SW 1271 (cell line): Measurements from ENCODE around the gene NTRK2.

Experiments
- DNase-seq, 2 experiments: peaks; one replicate each; lab custom pipeline; 2025; lab: John Stamatoyannopoulos, UW

The NTRK2 gene

DNA sequence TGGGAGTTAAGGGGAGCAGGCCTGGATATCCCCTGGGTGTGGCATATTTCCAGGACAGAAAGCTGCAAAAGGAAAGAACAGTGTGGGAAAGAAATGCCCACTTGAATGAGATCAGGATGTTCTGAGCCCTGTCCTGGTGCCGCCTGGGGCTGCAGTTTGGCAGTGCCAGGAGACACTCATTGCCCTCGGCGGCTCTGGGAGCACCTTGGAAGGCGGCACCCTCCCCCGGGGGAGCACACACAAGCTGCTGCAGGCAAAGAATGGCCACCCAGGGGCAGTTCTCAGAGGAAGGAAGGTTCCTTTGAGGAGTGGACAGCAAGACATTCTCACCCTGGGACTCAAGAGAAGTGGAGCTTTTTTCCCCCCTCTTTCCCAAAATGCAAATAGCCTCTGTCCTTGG is 305.3 kb downstream of the NTRK2 start:
- DNase-seq: no peak

DNA sequence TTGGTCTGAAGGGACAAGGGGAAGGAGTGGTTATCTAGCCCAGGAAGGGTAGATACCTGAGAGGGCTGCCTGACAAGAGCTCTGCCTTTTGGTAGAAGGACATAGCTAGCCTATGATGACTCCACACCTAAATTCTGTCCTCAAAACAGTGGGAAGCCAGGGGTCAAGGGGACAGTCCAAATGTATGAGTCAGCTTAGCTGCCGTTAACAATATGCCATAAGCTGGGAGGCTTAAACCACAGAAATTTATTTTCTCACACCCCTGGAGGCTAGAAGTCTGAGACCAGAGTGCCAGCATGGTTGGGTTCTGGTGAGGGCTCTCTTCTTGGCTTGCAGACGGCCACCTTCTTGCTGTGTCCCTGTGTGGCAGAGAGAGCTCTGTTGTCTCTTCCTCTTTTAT is 306.4 kb downstream of the NTRK2 start:
- no peak for DNase-seq

DNA sequence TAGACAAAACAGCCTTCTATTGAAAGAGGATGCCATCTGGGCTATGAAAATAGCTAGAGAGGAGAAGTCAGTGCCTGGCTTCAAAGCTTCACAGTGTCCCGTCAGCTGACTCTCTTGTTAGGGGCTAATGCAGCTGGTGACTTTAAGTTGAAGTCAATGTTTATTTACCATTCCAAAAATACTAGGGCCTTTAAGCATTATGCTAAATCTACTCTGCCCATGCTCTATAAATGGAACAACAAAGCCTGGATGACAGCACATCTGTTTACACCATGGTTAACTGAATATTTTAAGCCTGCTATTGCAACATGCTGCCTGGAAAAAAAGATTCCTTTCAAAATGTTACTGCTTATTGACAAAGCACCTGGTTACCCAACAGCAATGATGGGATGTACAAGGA is 309.1 kb downstream of the NTRK2 start:
- no peak for DNase-seq

DNA sequence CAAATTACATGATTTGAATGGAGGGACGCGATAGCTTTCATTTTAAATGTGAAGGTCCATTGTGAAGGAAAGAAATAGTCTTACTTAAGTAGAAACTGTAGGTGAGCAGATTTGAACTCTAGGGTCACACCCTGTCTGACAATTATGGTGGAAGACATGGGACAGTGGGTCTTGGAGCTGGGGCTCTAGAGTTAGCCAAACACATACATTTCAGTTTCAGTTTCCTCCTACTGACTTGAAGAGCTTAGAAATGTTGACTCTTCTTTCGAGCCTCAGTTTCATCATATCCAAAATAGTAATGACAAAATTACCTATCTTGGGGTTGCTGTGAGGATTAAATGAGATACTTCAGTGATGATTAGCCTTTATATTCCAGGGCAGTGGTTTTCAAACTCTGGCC is 314.2 kb downstream of the NTRK2 start:
- DNase-seq: no peak

DNA sequence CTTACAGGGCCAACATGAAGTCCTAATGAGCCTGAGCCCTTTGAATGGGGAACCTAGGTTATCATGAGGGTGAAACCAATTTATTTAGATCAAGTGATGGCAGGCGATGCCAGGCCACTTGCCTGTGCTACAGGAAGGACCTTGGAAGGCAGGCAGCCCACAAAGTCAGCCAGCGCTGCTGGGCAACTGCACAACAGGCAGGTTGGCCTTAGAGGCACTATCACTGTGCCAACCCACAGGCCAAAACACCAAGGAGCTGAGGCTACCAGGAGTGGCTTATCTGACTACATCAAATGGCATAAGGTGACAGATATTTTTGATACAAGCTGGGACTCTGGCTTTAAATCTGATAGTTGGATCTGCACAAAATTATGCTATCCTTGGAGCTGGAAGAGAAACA is 319.1 kb downstream of the NTRK2 start:
- no peak for DNase-seq

DNA sequence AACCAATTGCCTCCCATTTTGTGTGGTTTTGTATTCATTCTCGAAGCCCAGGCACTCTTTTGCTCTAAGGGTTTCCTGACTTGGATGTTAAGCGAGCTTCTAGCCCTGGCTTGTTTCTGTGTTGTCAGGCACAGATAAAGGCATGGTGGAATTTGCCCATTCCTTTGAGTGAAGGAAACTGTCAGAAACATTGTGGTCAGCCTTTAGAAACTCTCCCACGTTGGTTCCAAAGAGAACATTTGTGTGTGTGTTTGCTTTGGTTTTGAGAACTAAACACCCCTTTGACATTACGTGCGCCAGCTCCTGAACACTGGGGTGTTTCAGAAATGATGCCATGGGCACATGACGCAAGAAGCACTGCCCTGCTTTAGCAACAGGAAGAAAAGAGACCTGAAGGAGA is 320.9 kb downstream of the NTRK2 start:
- DNase-seq: no peak

DNA sequence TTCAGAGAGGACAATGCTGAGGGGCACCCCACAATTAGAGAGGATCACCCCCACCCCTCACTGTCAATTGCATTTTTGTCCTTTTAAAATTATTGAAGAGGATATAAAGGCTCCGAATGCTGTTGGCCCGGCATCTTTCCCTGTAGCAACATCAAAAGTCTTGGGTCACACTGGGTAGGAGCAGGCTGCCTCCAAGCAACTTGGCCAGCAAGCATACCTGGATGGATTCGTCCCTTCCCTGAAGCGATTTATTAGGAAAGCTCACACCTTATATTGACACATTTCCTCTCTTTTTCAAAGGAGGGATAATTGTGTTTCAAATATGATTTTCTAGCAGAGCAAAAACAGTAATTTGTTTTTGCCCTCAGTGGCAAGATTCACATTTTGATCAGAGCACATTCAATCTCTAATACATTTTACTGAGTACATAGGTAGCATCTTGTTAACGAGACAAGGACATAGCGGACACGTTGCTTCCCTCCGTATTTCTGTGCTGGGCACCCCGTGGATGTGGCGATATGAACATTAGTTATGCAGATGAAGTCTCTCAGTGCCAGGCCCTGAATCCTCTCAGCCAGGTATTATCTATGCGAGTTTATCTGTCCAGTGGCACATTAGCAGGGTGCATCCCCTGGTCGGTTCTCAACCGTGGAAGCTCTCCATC is 321.5 kb downstream of the NTRK2 start:
- no peak for DNase-seq

DNA sequence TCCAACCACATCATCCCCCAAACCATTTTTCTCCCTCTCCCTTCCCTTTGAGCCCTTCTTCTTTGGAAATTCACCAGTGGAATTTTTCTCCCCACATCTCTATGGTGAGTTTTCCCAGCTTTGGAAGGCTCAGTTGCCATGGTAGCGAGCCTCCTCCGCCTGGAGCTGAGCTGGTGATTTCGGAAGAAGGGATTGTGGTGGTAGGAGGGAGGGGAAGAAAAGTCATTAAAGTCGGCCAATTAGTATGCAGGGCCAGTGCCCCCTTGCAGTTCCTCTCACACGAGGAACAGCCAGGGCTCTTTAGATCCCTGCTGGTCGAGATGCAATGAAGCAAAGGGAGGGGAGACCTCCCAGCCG is 322.0 kb downstream of the NTRK2 start:
- DNase-seq: no peak

DNA sequence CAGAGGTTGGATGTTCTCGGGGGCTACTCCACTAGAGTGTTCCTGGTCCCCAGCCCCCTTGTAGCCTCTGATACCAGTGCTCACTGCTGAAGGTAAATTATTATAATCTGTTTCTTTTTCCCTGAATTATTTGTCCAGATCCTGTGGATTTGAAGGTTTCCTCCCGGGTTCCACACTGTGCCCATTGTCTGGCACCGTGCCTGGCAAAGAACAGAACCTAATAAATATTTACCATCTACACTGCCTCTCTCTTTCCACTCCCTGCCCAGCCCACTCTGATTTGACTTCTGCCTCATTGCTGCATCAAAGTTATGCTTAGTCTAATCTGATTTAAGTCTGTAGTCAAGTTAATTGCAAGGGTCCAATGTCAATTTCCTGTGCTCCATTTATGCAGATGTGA is 322.9 kb downstream of the NTRK2 start:
- DNase-seq: no peak

DNA sequence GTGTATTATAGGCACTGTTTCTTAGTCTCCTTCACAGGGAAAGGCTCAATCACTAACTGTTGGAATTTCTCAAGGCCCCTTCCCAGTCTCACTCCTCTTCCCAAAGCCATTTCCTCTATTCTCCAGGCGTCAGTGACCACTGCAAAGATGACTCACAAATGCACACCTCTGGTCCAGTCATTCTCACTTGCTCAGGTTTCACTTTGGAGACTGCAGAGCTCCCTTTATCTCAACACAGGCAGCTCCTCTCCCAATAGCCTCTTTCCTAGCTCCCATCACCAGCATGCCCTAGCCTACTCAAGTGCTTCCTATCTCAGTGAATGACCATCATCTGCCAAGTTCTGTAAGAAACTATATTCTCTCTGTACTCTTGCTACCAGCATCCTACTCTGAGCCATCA is 323.6 kb downstream of the NTRK2 start:
- no peak for DNase-seq

DNA sequence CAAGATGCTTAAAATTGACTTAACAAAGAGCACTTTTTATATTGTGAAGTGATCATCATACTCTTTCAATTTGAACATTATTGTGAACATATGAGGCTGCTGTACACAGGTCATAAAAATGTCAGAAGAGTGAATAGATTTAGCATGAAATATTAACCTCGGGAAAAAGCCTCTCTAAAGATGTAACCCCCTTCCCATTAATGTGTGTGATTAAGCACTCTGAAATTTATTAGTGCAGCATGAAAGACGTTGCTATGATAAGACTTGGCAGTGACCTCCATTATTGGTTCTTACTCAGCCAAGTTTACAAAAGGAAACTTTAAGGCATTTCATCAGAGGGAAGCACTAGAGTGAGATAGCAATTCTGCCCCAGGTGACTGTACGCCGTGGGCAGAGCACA is 326.5 kb downstream of the NTRK2 start:
- DNase-seq: no peak

DNA sequence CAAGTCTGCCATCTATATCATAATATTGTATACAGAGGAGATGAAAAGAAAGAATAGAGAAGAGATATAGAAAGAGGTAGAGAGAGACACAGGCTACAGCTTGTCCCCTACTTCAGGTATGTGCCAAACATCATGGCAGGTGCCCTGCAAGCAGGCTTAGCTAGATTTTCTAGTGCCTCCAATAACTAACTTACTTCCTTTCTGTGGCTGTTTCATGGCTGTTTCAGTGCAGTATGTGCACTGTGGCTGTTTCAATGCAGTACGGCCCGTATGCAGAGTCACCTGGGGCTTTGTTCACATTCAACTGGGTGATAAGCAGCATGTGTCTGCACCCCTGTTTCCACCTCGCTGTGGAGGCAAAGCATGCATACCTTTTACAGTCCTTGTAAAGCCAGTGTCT is 327.2 kb downstream of the NTRK2 start:
- no peak for DNase-seq

DNA sequence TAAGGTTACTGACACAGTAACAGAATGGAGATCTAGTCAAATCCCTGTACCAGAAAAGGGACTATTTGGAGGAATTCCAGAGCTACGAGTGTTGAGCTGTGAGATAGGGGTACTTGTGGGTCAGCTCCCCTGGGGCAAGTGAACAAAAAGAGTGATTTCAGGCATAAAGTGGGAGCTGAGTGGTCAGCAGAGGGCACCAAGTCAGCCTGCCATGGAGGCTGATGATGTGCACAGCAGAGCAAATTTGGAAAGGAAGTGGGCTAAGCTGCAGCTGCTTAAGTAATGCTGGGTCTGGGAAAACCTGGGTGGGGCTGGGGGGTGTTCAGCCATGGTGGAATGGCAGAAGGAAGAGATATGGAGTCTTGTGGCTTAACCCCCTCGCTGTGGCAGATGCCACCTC is 327.9 kb downstream of the NTRK2 start:
- no peak for DNase-seq

DNA sequence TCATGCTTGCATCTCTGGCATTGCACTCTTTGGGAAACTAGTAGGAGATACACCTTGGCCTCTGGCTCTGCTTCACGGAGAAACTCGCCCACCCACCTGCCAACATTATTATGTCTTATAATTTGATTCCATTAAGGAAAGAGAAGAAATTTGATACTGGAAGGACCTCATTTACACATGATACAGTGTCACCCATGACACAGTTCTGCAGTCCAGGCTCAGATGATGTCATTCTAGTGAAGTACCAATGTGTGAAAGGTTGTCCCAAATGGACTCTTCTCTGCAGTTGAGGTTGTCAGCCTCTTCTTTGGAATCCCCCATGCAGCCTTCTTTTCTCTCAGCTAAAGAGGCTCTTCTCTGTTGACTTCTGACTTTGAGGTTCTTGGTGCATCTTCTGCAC is 329.1 kb downstream of the NTRK2 start:
- DNase-seq: no peak

DNA sequence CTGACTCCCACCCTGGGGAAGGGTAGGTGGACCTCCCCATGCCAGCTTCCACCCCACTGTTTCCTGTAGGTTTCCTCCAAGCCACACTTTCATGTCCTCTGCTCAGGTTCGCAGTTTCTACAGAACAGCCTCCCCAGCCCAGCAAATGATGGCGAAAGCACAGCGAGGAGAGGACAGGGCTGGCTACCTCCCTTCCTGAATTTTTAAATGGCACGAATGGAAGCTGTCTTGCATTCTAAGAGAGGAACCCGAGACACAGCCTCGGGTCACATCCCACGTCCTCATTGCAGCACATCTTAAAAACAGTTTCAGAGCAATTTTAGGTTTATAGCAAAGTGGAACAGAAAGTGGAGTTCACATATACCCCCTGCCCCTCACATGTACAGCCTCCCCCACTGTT is 330.3 kb downstream of the NTRK2 start:
- DNase-seq: no peak

DNA sequence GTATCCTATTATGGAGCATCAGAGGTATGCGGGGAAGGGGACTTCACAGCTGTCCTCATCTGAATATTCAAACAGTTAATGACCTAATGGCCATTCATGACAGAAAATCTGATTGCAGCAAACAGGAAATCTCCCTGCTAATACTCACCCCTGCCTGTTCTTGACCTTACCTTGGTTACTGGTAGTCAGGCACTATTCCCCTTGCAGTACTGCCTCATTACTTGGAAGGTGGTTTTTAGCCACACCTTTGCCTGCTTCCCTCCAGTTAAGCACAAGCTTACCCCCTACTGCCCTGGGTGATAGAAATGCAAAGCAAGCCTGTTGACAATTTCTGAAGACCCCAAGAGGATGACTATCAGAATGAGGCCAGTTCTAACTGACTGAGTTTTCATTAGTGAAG is 332.4 kb downstream of the NTRK2 start:
- no peak for DNase-seq

DNA sequence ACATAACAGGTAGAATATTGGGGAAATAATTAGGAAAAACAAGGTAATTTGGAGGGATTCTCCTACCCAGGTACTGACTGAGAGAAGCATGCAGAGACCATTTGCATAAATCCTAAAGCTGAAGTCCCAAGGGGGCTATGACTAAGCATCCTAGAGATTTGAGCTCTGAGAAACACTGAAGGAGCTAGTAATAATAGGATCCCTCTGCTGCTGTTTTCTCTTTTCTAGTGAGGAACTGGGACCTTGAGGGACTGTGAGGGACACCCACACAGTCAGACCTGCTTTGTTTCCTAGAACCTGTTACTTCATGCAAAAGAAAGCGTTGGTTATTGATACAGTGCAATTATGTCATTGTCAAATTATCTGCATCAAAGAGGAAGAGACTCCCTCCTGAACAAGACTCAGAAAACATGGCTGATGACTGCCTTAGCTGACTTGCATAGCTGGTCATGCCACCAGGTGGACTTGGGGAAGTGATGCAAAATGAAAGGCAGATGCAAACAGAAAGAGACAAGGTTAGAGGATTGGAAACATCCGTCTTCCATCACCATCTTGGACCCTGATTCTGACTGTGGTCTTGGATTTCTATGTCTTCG is 335.4 kb downstream of the NTRK2 start:
- no peak for DNase-seq

DNA sequence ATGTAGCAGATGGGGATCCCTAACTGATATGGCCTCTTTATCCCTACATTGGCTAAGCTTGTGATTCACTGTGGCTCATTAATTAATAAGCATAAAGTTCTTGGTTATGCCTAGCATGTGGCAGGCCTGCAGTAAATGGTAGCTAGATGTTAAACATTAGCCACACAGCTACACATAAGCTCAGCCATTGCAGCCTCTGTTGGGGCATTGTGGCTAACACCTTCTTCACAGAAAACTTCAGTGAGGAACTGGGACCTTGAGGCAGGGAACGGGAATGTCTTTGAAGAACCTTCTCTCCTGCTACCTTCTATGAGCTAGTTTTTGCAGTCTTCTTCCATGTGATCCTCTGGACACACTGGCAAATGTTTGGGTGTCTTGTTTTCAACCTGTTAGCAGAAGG is 338.2 kb downstream of the NTRK2 start:
- no peak for DNase-seq

DNA sequence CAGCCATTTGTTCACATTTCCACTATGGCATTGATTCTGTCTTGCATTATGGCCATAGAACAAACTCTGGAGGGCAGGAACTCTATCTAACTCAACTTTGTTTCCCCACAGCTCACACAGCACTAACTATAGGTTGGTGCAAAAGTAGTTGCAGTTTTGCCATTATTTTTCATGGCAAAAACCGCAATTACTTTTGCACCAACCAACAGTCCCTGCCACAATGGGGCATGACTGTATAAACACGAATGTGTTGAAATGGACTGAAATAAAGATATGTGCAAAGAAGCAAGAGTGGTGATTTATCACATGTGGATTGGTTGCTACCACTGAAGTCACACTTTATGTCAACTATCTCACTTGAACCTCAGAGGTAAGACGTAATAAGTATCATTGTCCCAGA is 338.7 kb downstream of the NTRK2 start:
- DNase-seq: no peak

DNA sequence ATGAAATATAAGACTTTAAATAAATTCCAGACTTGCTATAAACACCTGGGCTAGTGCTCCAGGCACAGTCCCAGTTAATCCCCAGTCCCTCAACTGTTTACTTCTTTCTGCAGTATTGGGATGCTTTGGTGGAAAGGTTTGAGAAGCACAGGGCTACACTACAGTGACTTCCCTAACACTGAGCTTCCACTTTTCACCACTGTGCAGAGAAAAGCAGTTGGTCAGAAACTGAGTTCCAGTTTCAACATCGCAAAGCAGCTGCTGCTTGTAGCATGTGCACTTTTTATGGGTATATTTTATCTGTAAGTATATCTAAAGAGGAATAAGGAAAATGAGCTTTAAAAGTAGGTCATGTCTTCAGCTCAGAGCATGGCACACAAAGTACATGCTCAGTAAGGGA is 339.7 kb downstream of the NTRK2 start:
- no peak for DNase-seq

DNA sequence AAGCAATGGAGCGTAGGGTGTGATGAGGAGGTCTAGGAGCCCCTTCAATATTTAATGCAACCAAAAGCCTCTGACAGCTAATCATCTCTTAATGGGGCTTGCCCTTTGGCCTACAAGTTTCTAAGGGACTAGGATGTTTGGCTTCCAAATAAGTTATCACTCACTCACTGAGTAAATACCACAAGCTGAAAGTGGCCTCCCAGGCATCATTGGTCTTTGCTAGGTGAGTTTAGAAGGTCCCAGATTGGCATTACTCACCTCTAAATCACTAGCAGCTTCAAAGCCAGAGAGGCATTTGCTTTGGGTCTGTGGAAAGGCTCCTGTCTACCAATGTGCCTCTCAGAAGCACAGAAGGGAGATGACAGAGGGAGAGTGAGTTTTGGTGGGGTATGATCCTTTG is 344.2 kb downstream of the NTRK2 start:
- no peak for DNase-seq

DNA sequence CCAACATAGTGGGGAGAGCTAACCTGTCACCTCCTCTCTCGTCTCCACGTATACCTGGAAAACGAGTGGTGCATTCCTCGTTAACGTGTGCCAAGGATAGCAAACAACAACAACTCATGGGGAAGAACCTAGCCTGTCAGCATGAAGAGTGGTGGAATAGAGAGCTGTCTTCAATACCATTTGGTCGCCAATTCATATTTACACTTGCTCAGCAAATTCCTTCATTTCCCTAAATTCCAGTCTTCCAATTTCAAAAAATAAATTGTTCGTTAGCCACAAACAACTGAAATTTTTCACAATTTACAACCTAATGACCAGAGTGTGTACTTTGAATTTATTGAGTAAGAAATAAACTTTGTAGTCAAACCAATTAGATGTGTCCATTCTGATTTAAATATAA is 344.8 kb downstream of the NTRK2 start:
- no peak for DNase-seq

DNA sequence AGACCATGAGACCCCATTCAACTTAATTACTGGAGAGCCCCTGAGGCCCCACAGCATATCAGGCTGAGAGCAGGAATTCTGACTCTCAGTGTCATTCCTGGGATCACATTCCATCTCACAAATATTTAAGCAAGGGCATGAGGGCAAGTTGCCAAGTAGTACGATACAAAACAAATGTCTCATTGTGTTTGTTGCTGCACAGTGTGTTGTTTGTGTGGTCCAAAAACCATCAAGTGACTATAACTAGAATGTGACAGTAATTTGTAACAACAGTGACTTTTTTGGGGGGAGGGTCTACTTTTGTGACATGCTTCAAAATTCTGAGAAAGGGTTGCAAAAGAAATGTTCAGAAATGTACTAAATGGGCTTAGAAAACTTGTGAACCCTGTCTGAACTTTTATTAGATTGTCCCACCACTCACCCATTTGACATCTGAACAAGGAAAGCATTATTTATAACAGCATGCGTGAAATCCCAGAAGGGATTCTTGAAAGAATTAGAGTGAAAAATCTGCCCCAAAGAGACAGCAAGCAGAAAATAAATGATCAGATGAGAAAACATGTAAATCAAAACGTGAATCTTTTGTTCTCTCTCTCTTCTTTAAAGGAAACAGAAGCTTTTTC is 347.0 kb downstream of the NTRK2 start:
- DNase-seq: no peak

DNA sequence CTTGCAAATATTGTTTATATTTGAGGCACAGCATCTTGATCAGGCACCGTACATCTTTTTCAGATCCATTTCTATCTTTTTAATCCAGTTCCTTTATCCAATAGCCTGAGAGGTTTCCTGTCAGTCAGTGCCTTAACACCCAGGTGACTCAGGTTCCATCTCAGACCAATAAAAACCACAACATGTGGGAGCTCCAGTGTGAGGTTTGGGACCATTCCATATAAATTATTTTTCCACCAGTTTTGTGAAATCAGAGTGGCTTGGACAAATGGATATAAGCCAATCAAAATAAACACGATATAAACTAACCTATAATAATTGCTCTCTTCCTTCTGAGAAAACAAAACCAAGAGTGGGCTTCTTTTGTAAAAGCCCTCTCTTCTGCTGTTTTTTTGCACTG is 351.3 kb downstream of the NTRK2 start:
- DNase-seq: no peak
